HG03159 (cell line): ENCODE results near the gene TSNAXIP1.

ENCODE experiments used
- ATAC-seq: cut with Tn5 transposase; IDR thresholded peaks from one replicate; pipeline ENCODE4 v1.9.1; 2021; ENCODE audit warnings: mild to moderate bottlenecking, moderate library complexity; ENCODE audit not compliant: unreplicated experiment

TSNAXIP1 gene

GRCh38 chr16:67782567-67783352, 23.9 kb upstream of the TSNAXIP1 start:
- no peak for ATAC-seq

- no peak for ATAC-seq
Observed at GRCh38 chr16:67783353-67783725, 23.4 kb upstream of the TSNAXIP1 start.

GRCh38 chr16:67786491-67786890, 20.2 kb upstream of the TSNAXIP1 start:
- ATAC-seq = no peak

- ATAC-seq = no peak
Observed at GRCh38 chr16:67790071-67790470, 16.6 kb upstream of the TSNAXIP1 start.

- ATAC-seq = no peak
Observed at GRCh38 chr16:67796099-67796718, 10.5 kb upstream of the TSNAXIP1 start.

- no peak for ATAC-seq
Observed at GRCh38 chr16:67800338-67800926, 6.3 kb upstream of the TSNAXIP1 start.

- ATAC-seq = no peak
Observed at GRCh38 chr16:67801241-67801640, 5.4 kb upstream of the TSNAXIP1 start.

GRCh38 chr16:67801883-67802282, 4.8 kb upstream of the TSNAXIP1 start:
- no peak for ATAC-seq

- no peak for ATAC-seq
Observed at GRCh38 chr16:67803894-67804293, 2.8 kb upstream of the TSNAXIP1 start.

- ATAC-seq = no peak
Observed at GRCh38 chr16:67804853-67805542, 1.7 kb upstream of the TSNAXIP1 start.

- no peak for ATAC-seq
Observed at GRCh38 chr16:67805718-67806427, 816 bp upstream of the TSNAXIP1 start.

- no peak for ATAC-seq
Observed at GRCh38 chr16:67807148-67807682, 526 bp downstream of the TSNAXIP1 start.

GRCh38 chr16:67811899-67812298, 5.2 kb downstream of the TSNAXIP1 start:
- no peak for ATAC-seq

- no peak for ATAC-seq
Observed at GRCh38 chr16:67814567-67814966, 7.9 kb downstream of the TSNAXIP1 start.

GRCh38 chr16:67820608-67821259, 14.0 kb downstream of the TSNAXIP1 start:
- ATAC-seq = no peak

GRCh38 chr16:67822511-67822910, 15.8 kb downstream of the TSNAXIP1 start:
- ATAC-seq = no peak

- no peak for ATAC-seq
Observed at GRCh38 chr16:67825119-67825518, 18.4 kb downstream of the TSNAXIP1 start.

- ATAC-seq = no peak
Observed at GRCh38 chr16:67825906-67826305, 19.2 kb downstream of the TSNAXIP1 start.

- no peak for ATAC-seq
Observed at GRCh38 chr16:67828651-67829050, 22.0 kb downstream of the TSNAXIP1 start.

GRCh38 chr16:67833030-67833414, 26.3 kb downstream of the TSNAXIP1 start:
- no peak for ATAC-seq
